HCT116 (cell line): Measurements from ENCODE around the gene RINL. TPM values are rescaled to one million over a fixed set of nuclear protein-coding genes. Genes with fewer than 3 reads are reported as not detected.

Source experiments
- ATAC-seq: fragments of 200-7000 bp; cut with Tn5 transposase; 2 replicates; pipeline ENCODE4 v1.9.1; 2020; ENCODE audit warnings: mild to moderate bottlenecking, moderate library complexity
- BruUV-seq: library from RNA; stranded (reverse); fragments of 400-500 nt; replicated peaks from 2 replicates; lab custom pipeline; 2021; lab: Mats Ljungman, UMichigan
- CTCF ChIA-PET: fragments of 300-600 bp; sonication (Branson Sonifier 250); formaldehyde crosslinking; loops from one replicate; lab custom pipeline; 2021; ENCODE audit warnings: antibody characterized with exemption; lab: Charles Lee
- POLR2A ChIA-PET: fragments of 300-600, 350-600 bp; sonication (Branson Sonifier 250); formaldehyde crosslinking; loops from one replicate; lab custom pipeline; 2021; ENCODE audit warnings: antibody characterized with exemption; lab: Charles Lee
- RAD21 ChIA-PET, 2 experiments: fragments of 300-600 bp; sonication (Branson Sonifier 250); formaldehyde crosslinking; loops; one replicate each; lab custom pipeline; 2023; ENCODE audit warnings: low total read pairs in 2 of 2; ENCODE audit not compliant: uncharacterized antibody in 2 of 2, unreplicated experiment in 2 of 2, low non-redundant PET in 1 of 2; lab: Charles Lee
- DNase-seq: peaks from one replicate; pipeline ENCODE4 v3.0.0-alpha.2; 2010; ENCODE audit warnings: low read depth, low spot score
- H2AFZ ChIP-seq: fragments of 200-600 bp; shearing (Covaris generic), sonication (generic); 2 replicates; pipeline ENCODE4 v1.6.1; 2017; ENCODE audit warnings: low read depth, mixed run types, mixed read lengths, antibody characterized with exemption, low read length; ENCODE audit not compliant: poor library complexity, severe bottlenecking
- H3K27ac ChIP-seq: 2 replicates; pipeline ENCODE4 v1.5.1; 2012; ENCODE audit warnings: low read depth, low read length
- H3K27me3 ChIP-seq: fragments of 200-600 bp; sonication (generic); 2 replicates; pipeline ENCODE4 v1.6.1; 2016; ENCODE audit warnings: mixed run types, low read length, mixed read lengths; ENCODE audit not compliant: insufficient read depth
- H3K36me3 ChIP-seq, 2 experiments: fragments of 200-500 bp in 1 of 2; fragments of 200-600 bp in 1 of 2; sonication (Bioruptor generic) in 1 of 2; sonication (generic) in 1 of 2; 2 replicates each; pipeline versions ENCODE4 v1.5.1 to v1.6.1; 2014 to 2016; ENCODE audit warnings: low read length in 2 of 2, inconsistent platforms in 1 of 2, mixed read lengths in 1 of 2, mixed run types in 1 of 2; ENCODE audit not compliant: insufficient read depth in 2 of 2, control insufficient read depth in 1 of 2
- H3K4me1 ChIP-seq, 2 experiments: fragments of 200-600 bp in 1 of 2; sonication (generic) in 1 of 2; 2 replicates each; pipeline versions ENCODE4 v1.5.1 to v1.6.1; 2012 to 2017; ENCODE audit warnings: low read length in 2 of 2, inconsistent platforms in 1 of 2, mild to moderate bottlenecking in 1 of 2, mixed read lengths in 1 of 2, mixed run types in 1 of 2, moderate library complexity in 1 of 2; ENCODE audit not compliant: insufficient read depth in 2 of 2, control insufficient read depth in 1 of 2
- H3K4me2 ChIP-seq: fragments of 200-600 bp; sonication (generic); 2 replicates; pipeline ENCODE4 v1.6.1; 2017; ENCODE audit warnings: mixed run types, low read length, mixed read lengths
- H3K4me3 ChIP-seq, 2 experiments: fragments of 200-600 bp in 1 of 2; sonication (generic) in 1 of 2; replicated peaks in 1 of 2; 2 replicates each; pipeline ENCODE4 v1.5.1; 2011 to 2016; ENCODE audit warnings: low read length in 2 of 2, control low read depth in 1 of 2, low read depth in 1 of 2, mild to moderate bottlenecking in 1 of 2, mixed read lengths in 1 of 2, mixed run types in 1 of 2
- H3K79me2 ChIP-seq: fragments of 200-600 bp; sonication (generic); 2 replicates; pipeline ENCODE4 v1.6.1; 2017; ENCODE audit warnings: mild to moderate bottlenecking, mixed run types, low read length, moderate library complexity, mixed read lengths; ENCODE audit not compliant: insufficient read depth
- H3K9ac ChIP-seq: fragments of 200-600 bp; sonication (generic); 2 replicates; pipeline ENCODE4 v1.6.1; 2016; ENCODE audit warnings: low read length, mixed read lengths
- H3K9me2 ChIP-seq: fragments of 200-600 bp; sonication (generic), shearing (Covaris generic); 2 replicates; pipeline ENCODE4 v1.6.1; 2017; ENCODE audit warnings: mixed run types, mild to moderate bottlenecking, moderate library complexity; ENCODE audit not compliant: insufficient read depth
- H3K9me3 ChIP-seq, 2 experiments: fragments of 200-500 bp in 1 of 2; fragments of 200-600 bp in 1 of 2; sonication (Bioruptor generic) in 1 of 2; sonication (generic) in 1 of 2; 2 replicates each; pipeline ENCODE4 v1.6.1; 2014 to 2017; ENCODE audit warnings: low read length in 2 of 2, mixed read lengths in 2 of 2, inconsistent platforms in 1 of 2, low read depth in 1 of 2, mild to moderate bottlenecking in 1 of 2, mixed run types in 1 of 2, moderate library complexity in 1 of 2; ENCODE audit not compliant: control insufficient read depth in 1 of 2, insufficient read depth in 1 of 2
- H4K20me1 ChIP-seq: fragments of 200-600 bp; sonication (generic), shearing (Covaris generic); 2 replicates; pipeline ENCODE4 v1.6.1; 2017; ENCODE audit warnings: mixed run types, mild to moderate bottlenecking, moderate library complexity; ENCODE audit not compliant: insufficient read depth
- ATF3 ChIP-seq: IDR thresholded peaks from 2 replicates; pipeline ENCODE4 v1.6.1; 2012
- CBX3 ChIP-seq: IDR thresholded peaks from 2 replicates; pipeline ENCODE4 v1.6.1; 2012; ENCODE audit warnings: low read depth
- CEBPB ChIP-seq: IDR thresholded peaks from 2 replicates; pipeline ENCODE4 v1.6.1; 2012; ENCODE audit warnings: low read depth
- EGR1 ChIP-seq: IDR thresholded peaks from 2 replicates; pipeline ENCODE4 v1.6.1; 2012; ENCODE audit warnings: low read depth
- ELF1 ChIP-seq: IDR thresholded peaks from 2 replicates; pipeline ENCODE4 v1.6.1; 2012; ENCODE audit warnings: low read depth, borderline replicate concordance
- EZH2phosphoT487 ChIP-seq: fragments of 200-600 bp; IDR thresholded peaks from 2 replicates; pipeline ENCODE4 v1.6.1; 2018; ENCODE audit warnings: antibody characterized with exemption, borderline replicate concordance
- FOSL1 ChIP-seq: IDR thresholded peaks from 2 replicates; pipeline ENCODE4 v1.6.1; 2012; ENCODE audit warnings: low read depth
- JUND ChIP-seq: IDR thresholded peaks from 2 replicates; pipeline ENCODE4 v1.6.1; 2012
- POLR2A ChIP-seq: IDR thresholded peaks from 2 replicates; pipeline ENCODE4 v1.7.0; 2011; ENCODE audit warnings: borderline replicate concordance; ENCODE audit not compliant: insufficient read depth, insufficient read length; ENCODE audit errors: extremely low read depth
- POLR2AphosphoS5 ChIP-seq: IDR thresholded peaks from 2 replicates; pipeline ENCODE4 v1.6.1; 2011; ENCODE audit warnings: mild to moderate bottlenecking, low read depth, low read length, moderate library complexity
- RAD21 ChIP-seq: IDR thresholded peaks from 2 replicates; pipeline ENCODE4 v1.6.1; 2012; ENCODE audit warnings: low read depth, mild to moderate bottlenecking
- SIN3A ChIP-seq: IDR thresholded peaks from 2 replicates; pipeline ENCODE4 v1.6.1; 2012; ENCODE audit warnings: low read depth
- SP1 ChIP-seq: IDR thresholded peaks from 2 replicates; pipeline ENCODE4 v1.6.1; 2012; ENCODE audit warnings: low read depth
- SRF ChIP-seq: IDR thresholded peaks from 2 replicates; pipeline ENCODE4 v1.6.1; 2012; ENCODE audit warnings: low read depth
- TCF7L2 ChIP-seq: IDR thresholded peaks from 2 replicates; pipeline ENCODE4 v1.7.0; 2011; ENCODE audit warnings: borderline replicate concordance, inconsistent platforms; ENCODE audit not compliant: insufficient read depth, insufficient read length; ENCODE audit errors: extremely low read depth
- ZBTB33 ChIP-seq: IDR thresholded peaks from 2 replicates; pipeline ENCODE4 v1.6.1; 2011; ENCODE audit warnings: mild to moderate bottlenecking, low read length, moderate library complexity; ENCODE audit not compliant: insufficient replicate concordance; ENCODE audit errors: extremely low read depth
- ZFX ChIP-seq: fragments of 450-650 bp; IDR thresholded peaks from 2 replicates; pipeline ENCODE4 v1.6.1; 2017
- intact Hi-C: fragments of 100-400 bp; cut with micrococcal nuclease; formaldehyde crosslinking; loops from 2 replicates; pipeline ENCODE4 v1.10.0; 2022
- total RNA-seq: library from RNA; stranded (reverse); gene quantifications from one replicate; pipeline ENCODE4 v1.2.1, GENCODE V29; 2021; ENCODE audit not compliant: unreplicated experiment
- TF ChIP-seq, protein P1 (sequence below): IDR thresholded peaks from 2 replicates; pipeline ENCODE4 v1.6.1; 2012

RINL gene
- total RNA-seq, 1 experiment from 2014 or later, result 28.6 TPM

GRCh38 chr19:38894968-38895367 is 16.9 kb upstream of the RINL start:
- ChIA-PET CTCF (no interaction called here), RAD21 (no interaction called here), POLR2A (no interaction called here)
- Histone ChIP-seq H3K9ac (no peak overlapping the region), H3K4me1 (peaks cover 0 to 9% of the 10 kb centered on the region in 2 experiments; a peak in 1 of 4 replicates), H3K9me2 (no peaks in the 10 kb centered on the region), H3K9me3 (no peaks in the 10 kb centered on the region), H3K36me3 (no peaks in the 10 kb centered on the region), H3K27ac (no peak overlapping the region), H3K79me2 (no peaks in the 10 kb centered on the region), H3K4me2 (no peak overlapping the region), H3K27me3 (no peaks in the 10 kb centered on the region), H2AFZ (no peak overlapping the region), H4K20me1 (no peaks in the 10 kb centered on the region), H3K4me3 (no peak overlapping the region)
- TF ChIP-seq ZBTB33, result no peak
- TF ChIP-seq SIN3A, result no peak
- TF ChIP-seq, protein P1, sequence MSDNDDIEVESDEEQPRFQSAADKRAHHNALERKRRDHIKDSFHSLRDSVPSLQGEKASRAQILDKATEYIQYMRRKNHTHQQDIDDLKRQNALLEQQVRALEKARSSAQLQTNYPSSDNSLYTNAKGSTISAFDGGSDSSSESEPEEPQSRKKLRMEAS, result no peak
- TF ChIP-seq TCF7L2, result no peak
- no peak for TF ChIP-seq POLR2A
- no peak for TF ChIP-seq CBX3
- TF ChIP-seq SRF, result no peak
- TF ChIP-seq JUND, result no peak
- TF ChIP-seq SP1, result no peak
- TF ChIP-seq EZH2phosphoT487, result no peak
- TF ChIP-seq RAD21, result no peak
- no peak for TF ChIP-seq ZFX
- no peak for TF ChIP-seq ATF3
- TF ChIP-seq ELF1, result no peak
- no peak for TF ChIP-seq POLR2AphosphoS5
- no peak for TF ChIP-seq CEBPB
- no peak for TF ChIP-seq FOSL1
- no peak for TF ChIP-seq EGR1
- intact Hi-C loops, result no loop called here
- no peak for ATAC-seq
- BruUV-seq, result no TSS peak
- no peak for DNase-seq
